Tongue (tissue), 2 donors: Measurements from ENCODE around the gene LPIN1. TPM values are rescaled to one million over a fixed set of nuclear protein-coding genes. Genes with fewer than 3 reads are reported as not detected.
A peak's percentile ranks its signal among the peaks of the same experiment; 100 is the strongest.
"Not testable (repeated sequence)": the region's sequence is repeated elsewhere in the genome, so short reads cannot be mapped to it uniquely, and the experiment has no call there.

ENCODE experiments used
- DNase-seq: peaks from one replicate; pipeline ENCODE4 v3.0.0-alpha.2; 2015
- total RNA-seq: library from RNA; depleted of rRNA; stranded (reverse); fragments of >200 nt; gene quantifications from one replicate; pipeline ENCODE4 v1.2.3, GENCODE V29; 2014

LPIN1 gene
- total RNA-seq, 1 donor from 2014 or later = 37.4 TPM

- DNase-seq = no peak
Measured at GRCh38 chr2:11716689-11717321, 29.6 kb upstream of the LPIN1 start.

DNA sequence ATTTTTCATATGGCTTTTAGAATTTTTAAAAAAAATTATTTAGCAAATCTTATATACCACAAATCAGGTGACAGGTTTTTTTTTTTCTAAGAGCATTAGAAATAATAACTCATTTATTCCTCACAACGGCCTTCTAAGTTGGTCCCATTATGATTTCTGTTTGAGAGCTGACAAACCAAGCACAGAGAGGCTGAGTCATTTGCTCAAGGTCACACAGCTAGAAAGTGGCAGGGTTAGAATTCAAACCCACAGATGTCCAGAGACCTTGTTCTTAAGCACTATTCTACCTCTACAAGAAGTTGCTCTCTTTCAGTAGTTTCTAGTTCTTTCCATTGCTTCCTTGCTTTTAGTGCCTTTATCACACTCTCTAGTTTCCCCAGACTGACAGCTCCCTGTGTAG, 28.8 kb upstream of the LPIN1 start:
- DNase-seq = no peak

- DNase-seq = no peak
Measured at GRCh38 chr2:11718606-11719005, 27.8 kb upstream of the LPIN1 start.

- DNase-seq = no peak
Measured at GRCh38 chr2:11719230-11719977, 27.0 kb upstream of the LPIN1 start.

- no peak for DNase-seq
Measured at GRCh38 chr2:11720752-11721151, 25.7 kb upstream of the LPIN1 start.

DNA sequence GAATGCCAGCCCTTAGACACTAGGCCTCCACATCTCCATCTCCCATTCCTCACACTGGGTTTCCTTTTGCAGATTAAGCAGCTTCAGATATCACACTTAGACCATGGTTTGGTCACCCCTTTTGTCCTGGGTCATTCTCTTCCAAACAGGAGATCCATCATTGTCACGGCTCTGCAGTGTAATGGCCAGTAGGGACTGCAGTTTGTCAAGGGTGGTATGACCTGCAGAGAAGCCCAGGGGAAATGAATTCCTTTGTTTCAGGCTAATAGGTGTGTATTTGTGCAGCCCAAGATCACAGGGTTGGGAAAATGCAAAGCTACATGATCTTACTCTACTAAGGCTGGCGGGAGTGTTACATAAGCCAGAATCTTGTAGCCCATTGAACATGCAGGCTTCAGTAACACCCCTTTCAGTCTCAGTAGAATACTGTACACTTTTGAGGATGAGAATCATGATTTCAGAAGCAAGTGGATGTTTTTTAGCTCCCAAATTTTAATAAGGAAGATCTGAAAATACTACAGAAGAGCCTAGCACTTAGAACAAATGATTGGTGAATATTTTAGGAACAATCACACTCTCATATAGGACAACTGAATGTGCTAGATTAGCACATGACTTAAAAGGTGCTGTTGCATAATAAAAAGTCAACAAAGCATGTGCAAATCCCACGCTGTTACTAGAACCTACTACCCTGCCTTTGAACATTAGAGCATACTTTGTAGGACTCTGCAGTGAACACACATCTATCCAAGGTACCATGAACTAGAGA, 24.0 kb upstream of the LPIN1 start:
- DNase-seq = no peak

DNA sequence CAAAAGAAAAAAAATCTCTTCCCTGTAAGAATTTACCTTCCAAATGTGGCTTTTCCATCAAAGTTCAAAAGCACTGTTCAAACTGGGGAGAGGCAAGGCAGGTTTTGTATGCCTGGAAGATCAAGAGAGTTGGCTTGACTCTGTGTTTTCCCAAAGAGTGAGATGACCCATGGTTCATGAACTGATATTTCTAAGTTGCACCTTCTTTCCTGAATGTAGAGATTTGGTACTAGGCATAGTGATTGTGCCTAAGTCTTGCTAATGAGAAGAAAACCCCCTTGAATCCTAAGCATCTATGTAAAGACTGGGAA, 23.4 kb upstream of the LPIN1 start:
- DNase-seq = no peak

GRCh38 chr2:11724151-11724550, 22.3 kb upstream of the LPIN1 start:
- no peak for DNase-seq

GRCh38 chr2:11726384-11726783, 20.0 kb upstream of the LPIN1 start:
- no peak for DNase-seq

GRCh38 chr2:11729362-11730212, 16.8 kb upstream of the LPIN1 start:
- no peak for DNase-seq

DNA sequence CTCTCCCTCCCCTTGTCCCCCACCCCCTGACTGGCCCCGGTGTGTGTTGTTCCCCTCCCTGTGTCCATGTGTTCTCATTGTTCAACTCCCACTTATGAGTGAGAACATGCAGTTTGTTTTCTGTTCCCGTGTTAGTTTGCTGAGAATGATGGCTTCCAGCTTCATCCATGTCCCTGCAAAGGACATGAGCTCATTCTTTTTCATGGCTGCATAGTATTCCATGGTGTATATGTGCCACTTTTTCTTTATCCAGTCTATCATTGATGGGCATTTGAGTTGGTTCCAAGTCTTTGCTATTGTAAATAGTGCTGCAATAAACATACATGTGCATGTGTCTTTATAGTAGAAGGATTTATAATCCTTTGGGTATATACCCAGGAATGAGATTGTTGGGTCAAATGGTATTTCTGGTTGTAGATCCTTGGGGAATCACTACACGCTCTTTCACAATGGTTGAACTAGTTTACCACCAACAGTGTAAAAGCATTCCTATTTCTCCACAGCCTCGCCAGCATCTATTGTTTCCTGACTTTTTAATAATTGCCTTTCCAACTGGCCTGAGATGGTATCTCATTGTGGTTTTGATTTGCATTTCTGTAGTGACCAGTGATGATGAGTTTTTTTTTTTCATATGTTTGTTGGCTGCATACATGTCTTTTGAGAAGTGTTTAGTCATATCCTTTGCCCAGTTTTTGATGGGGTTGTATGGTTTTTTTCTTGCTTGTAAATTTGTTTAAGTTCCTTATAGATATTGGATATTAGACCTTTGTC, 15.0 kb upstream of the LPIN1 start:
- not testable (repeated sequence) for DNase-seq

DNA sequence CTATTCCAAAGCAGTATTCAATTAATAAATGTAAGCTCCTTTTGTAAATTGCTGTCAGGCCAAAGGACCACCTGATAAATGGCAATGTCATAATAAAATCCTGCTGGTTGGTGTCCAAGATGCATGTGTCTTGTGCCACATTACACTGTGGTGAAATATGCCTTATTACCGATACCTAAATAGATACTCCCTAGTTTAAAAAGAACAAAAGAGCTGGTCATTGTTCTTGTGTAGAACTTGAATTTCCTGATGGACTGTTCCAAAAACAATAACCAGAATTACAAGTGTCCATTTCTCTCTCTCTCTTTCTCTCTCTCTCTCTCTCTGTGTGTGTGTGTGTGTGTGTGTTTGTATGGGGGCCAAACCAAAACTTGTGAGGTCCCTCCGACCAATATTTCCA, 13.8 kb upstream of the LPIN1 start:
- DNase-seq = no peak

DNA sequence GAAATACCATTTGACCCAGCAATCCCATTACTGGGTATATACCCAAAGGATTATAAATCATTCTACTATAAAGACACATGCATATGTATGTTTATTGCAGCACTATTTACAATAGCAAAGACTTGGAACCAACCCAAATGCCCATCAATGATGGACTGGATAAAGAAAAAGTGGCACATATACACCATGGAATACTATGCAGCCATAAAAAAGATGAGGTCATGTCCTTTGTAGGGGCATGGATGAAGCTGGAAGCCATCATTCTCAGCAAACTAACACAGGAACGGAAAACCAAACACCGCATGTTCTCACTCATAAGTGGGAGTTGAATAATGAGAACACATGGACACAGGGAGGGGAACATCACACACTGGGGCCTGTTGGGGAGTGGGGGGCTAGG, 8.6 kb upstream of the LPIN1 start:
- not testable (repeated sequence) for DNase-seq

DNA sequence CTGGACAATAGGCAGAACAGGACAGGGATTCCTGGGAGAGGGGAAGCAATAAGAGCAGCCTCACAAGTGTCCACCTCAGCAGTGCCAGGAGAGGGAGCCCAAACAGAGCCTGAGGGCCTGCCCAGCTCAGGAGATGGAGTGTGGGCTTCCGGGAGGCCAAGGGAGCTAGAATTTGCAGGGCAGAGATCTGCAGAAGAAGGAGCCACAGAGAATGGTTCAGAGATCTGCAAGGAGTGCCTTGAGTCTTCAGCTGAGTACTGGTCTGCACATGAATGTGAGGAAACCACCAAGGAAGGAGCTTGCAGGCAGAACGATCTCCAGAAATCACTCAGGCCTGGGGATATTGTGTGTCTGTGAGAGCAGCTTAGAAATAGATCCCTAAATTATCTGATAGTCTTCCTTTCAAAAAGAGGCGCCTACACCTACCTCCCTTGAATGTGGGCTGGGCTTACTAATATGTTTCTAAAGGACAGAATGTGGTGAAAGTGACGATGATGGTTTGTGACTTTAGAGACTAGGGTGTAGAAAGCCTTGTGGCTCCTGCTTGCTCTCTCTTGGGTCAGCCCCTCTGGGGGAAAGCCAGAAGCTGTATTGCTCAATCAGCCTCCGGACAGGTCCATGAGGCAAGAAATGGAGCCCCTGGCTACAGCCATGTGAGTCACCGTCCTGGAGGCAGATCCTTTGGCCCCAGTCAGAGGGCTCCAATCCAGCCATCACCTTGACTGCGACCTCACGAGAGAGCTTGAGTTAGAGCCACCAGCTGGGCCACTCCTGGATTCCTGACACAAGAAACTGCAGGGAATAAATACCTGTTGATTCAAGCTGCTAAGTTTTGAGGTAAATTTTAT, 7.6 kb upstream of the LPIN1 start:
- peak; percentile 59 for DNase-seq

DNA sequence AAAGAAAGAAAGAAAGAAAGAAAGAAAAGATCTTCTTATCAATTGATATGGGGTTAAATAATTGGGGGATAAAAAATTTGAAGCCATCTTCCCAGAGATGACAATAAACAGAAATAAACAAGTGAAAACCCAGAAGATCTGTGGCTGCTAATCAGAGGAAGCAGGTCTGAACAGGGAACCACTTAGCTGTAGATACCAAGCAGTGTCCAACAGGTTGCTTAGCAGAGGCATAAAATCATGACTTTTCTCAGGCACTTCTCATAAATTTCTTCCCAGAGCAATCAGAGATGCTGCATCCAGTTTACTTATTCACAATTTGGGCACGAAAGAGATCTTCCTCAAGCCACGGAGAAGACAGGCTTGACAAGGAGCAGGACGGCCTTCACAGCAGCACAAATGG, 5.7 kb upstream of the LPIN1 start:
- no peak for DNase-seq

- DNase-seq = no peak
Measured at GRCh38 chr2:11742317-11742701, 4.1 kb upstream of the LPIN1 start.

- no peak for DNase-seq
Measured at GRCh38 chr2:11742702-11743357, 3.6 kb upstream of the LPIN1 start.

- DNase-seq = no peak
Measured at GRCh38 chr2:11743366-11743765, 3.1 kb upstream of the LPIN1 start.

- peak; percentile 93 for DNase-seq
Measured at GRCh38 chr2:11743846-11744553, 2.4 kb upstream of the LPIN1 start.
